Fibroblast of lung (primary cell): ENCODE results near the gene TLR8.

ENCODE experiments used
- CTCF ChIP-seq, 2 donors: IDR thresholded peaks in 1 of 2; conservative IDR thresholded peaks in 1 of 2; 1 replicate in 1 of 2; 2 replicates in 1 of 2; pipeline ENCODE4 v1.5.1; 2011 to 2012; ENCODE audit warnings: low read length in 2 of 2, control low read depth in 1 of 2, inconsistent platforms in 1 of 2, low read depth in 1 of 2, mild to moderate bottlenecking in 1 of 2
- EZH2 ChIP-seq: IDR thresholded peaks from 2 replicates; pipeline ENCODE4 v1.5.1; 2012; ENCODE audit warnings: low read length, control low read depth, mild to moderate bottlenecking; ENCODE audit errors: missing control alignments

- TF ChIP-seq CTCF (conservative IDR thresholded peaks at IDR 0.05 in 1 of 2, IDR thresholded peaks at IDR 0.05 in 1 of 2; ENCODE audit: low read depth in 1 of 2, low read length in 2 of 2) (no peak), EZH2 (no peak)
Observed at GRCh38 chrX:12945494-12945893, 39.1 kb downstream of the TLR8 start.
